Motor neuron (in vitro differentiated cells): ENCODE measurements around the gene ADGRL3. TPM values are rescaled to one million over a fixed set of nuclear protein-coding genes. Genes with fewer than 3 reads are reported as not detected.

Source experiments
- ATAC-seq, 8 experiments: fragments of 200-7000 bp; cut with Tn5 transposase; replicated peaks in 6 of 8; 2 replicates each; pipeline ENCODE4 v1.8.0; 2021; ENCODE audit warnings: mild to moderate bottlenecking in 8 of 8, moderate library complexity in 8 of 8
- H3K27ac ChIP-seq, 2 donors: fragments of 250-450 bp; sonication (Bioruptor Pico); 2 replicates each; pipeline ENCODE4 v1.9.0; 2021; ENCODE audit warnings: antibody characterized with exemption in 2 of 2, mild to moderate bottlenecking in 2 of 2, moderate library complexity in 1 of 2
- H3K4me1 ChIP-seq, 2 donors: fragments of 250-450 bp; sonication (Bioruptor Pico); replicated peaks in 1 of 2; 2 replicates each; pipeline ENCODE4 v1.6.1; 2021; ENCODE audit warnings: antibody characterized with exemption in 2 of 2, mild to moderate bottlenecking in 2 of 2, moderate library complexity in 1 of 2
- H3K4me3 ChIP-seq, 5 donors: fragments of 250-450 bp; sonication (Bioruptor Pico); 2 replicates each; pipeline ENCODE4 v1.9.0; 2021; ENCODE audit warnings: antibody characterized with exemption in 5 of 5, mild to moderate bottlenecking in 5 of 5, moderate library complexity in 4 of 5
- WGBS, 10 experiments: fragments of 450-650 bp; shearing (Covaris generic); methylation state at CpG; one replicate each; pipeline ENCODE4 v1.0.0; 2022; 5-methylcytosine and 5-hydroxymethylcytosine counted together
- in situ Hi-C, 9 experiments: fragments of 400-800 bp; cut with MboI; loops; one replicate each; pipeline ENCODE4 v1.15.0; 2021; ENCODE audit warnings: low sequenced_read_pairs in 9 of 9, low pct_unique_long_range_greater_than_20kb in 2 of 9; ENCODE audit not compliant: unreplicated experiment in 9 of 9
- total RNA-seq, 8 experiments: library from RNA; unstranded; fragments of 300-600 nt; gene quantifications; 2 replicates each; pipeline versions ENCODE4 v1.2.3 to v1.2.4, GENCODE V29; 2022

The ADGRL3 gene
- total RNA-seq, 8 experiments from 2014 or later = 0.15 to 117 (median 70.8) TPM

DNA sequence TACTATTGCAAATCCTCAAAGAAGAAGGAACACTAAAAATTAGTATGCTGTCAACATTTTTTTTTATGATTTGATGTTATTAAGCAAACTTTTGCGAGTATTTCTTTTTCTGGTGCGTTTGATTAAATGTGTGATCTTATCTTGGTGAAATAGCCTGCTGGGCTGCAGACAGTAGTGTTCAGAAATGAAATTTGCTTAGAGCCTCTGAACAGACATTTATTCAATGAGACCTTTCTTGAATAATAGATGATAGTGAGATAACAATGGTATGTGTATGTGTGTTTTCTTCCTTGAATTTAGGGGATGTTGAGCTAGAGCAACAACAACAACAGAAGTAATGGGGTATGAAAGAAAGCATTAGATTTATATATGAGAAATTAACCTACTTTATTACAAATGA lies 12.7 kb downstream of the ADGRL3 start:
- no peak overlapping the region for H3K27ac ChIP-seq
- ATAC-seq = no peak
- peaks cover 14 to 16% of the 10 kb centered on the region in 2 donors for H3K4me1 ChIP-seq
- 0 to 100% (median 87%) methylated on average over 1 to 2 of the region's 2 CpGs for WGBS, 10 experiments
- in situ Hi-C loops = no loop called here
- H3K4me3 ChIP-seq = no peak overlapping the region

DNA sequence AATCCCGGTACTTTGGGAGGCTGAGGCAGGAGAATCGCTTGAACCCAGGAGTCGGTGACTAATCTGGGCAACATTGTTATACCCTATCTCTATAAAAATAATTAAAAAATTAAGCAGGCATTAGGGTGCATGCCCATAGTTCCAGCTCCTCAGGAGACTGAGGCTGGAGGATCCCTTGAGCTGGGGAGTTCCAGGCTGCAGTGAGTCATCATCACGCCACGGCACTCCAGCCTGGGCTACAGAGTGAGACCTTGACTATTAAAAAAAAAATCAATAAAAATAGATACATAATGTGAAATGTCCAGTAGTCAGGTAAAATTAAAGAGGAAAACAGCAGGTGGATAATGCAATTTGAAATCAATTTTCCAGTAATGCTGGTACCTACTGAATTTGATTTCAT lies 14.6 kb downstream of the ADGRL3 start:
- peak in 1 of 8 experiments; percentile 39 for ATAC-seq
- WGBS, 10 experiments = 4 to 100% (median 88%) methylated on average over 2 to 5 of the region's 5 CpGs
- no peak overlapping the region for H3K27ac ChIP-seq
- in situ Hi-C loops = no loop called here
- H3K4me3 ChIP-seq = no peak overlapping the region
- H3K4me1 ChIP-seq = peaks cover 14 to 16% of the 10 kb centered on the region in 2 donors

DNA sequence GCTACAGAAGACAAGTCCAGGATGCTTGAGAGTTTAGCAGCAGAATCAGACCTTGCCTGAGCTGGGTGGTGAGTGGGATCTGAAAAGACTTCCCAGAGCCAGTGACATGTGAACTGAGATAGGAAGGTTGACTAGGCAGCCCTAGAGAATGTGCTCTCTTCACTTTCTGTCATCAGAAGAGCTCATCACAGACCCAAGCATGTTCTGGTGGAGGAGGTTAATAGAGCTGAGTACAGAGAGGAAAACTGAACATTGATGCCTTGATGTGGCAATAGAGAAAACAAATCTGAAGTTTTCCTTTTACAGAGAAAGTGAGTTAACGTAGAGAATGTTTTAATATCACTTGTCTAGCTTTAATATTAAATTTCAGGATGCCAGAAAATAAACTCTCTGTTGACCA lies 17.1 kb downstream of the ADGRL3 start:
- ATAC-seq = peak in 2 of 8 experiments; percentile 12 to 67
- Histone ChIP-seq H3K4me3 (no peak overlapping the region), H3K4me1 (peaks cover 2 to 7% of the 10 kb centered on the region in 2 donors), H3K27ac (no peak overlapping the region)
- in situ Hi-C loops = no loop called here
- WGBS, 10 experiments = 0 to 100% (median 78%) methylated on average over 1 of the region's 1 CpG; no CpG with 5 or more reads in 2 of the 10 experiments

DNA sequence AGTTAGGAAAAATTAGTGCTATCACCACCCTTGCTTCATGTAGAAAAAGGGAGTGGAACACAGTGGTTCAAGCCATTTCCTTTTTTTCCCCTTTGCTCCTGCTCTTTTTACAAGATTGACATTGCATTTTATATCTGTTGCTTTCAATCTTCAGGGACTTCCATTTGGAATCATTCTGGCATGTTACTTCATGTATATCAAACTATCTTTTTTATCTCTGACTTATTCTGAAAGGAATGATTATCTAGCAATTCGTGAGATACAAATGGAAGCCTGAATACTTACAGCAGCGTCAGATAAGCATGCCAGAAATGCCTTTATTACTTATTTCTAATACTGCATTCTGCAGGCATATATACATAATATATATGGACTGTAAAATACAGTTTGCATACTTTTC lies 20.4 kb downstream of the ADGRL3 start:
- WGBS, 10 experiments = 0 to 100% (median 75%) methylated on average over 1 to 2 of the region's 2 CpGs
- Histone ChIP-seq H3K4me3 (no peak overlapping the region), H3K27ac (no peak overlapping the region), H3K4me1 (peaks cover 6 to 7% of the 10 kb centered on the region in 2 donors)
- in situ Hi-C loops = no loop called here
- no peak for ATAC-seq

DNA sequence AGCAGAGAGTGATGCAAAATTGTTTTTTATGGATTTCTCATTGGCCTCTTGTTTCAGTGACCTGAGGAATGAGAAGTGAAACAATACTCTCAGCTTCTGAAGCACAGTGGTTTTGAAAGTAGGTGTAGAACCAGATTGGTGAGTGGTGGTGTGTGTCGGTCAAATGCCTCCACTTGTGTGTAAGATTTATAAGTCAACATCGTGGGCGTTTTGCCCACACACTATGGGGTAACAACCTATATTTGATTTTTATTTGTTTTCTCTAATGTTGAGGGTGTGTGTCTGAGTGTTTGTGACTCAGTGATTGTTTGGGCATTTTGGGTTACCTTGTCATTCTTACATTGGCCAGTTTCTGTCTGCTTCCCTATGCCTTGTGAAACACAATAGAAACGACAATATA lies 23.3 kb downstream of the ADGRL3 start:
- Histone ChIP-seq H3K27ac (no peak overlapping the region), H3K4me1 (peaks cover 11% of the 10 kb centered on the region in 2 donors), H3K4me3 (no peak overlapping the region)
- whole genome bisulfite sequencing, 10 experiments = 8 to 100% (median 88%) methylated on average over 1 to 4 of the region's 4 CpGs
- in situ Hi-C loops = no loop called here
- ATAC-seq = no peak

DNA sequence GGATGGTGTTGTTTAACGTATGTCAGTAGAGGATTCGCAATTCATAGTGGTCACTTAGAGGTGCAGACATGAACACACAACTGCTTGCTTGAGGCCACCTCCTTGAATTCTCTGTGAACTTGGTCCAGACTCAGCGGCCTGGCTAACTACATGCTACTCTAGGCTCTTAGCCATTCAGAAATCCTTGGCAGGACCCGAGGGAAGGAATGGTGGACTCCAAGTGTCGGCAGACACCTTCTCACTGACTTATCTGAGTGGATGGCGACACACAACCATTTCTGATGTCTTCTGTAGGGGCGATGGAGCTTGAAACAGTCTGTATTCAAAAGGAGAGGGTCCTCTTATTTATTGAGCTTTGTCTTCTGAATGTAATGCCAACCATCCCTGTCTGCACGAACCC lies 24.4 kb downstream of the ADGRL3 start:
- WGBS, 10 experiments = 5 to 96% (median 67%) methylated on average over 1 to 6 of the region's 8 CpGs; no CpG with 5 or more reads in 1 of the 10 experiments
- in situ Hi-C loops = no loop called here
- no peak overlapping the region for H3K27ac ChIP-seq
- H3K4me1 ChIP-seq = peaks cover 11% of the 10 kb centered on the region in 2 donors
- no peak for ATAC-seq
- no peak overlapping the region for H3K4me3 ChIP-seq

DNA sequence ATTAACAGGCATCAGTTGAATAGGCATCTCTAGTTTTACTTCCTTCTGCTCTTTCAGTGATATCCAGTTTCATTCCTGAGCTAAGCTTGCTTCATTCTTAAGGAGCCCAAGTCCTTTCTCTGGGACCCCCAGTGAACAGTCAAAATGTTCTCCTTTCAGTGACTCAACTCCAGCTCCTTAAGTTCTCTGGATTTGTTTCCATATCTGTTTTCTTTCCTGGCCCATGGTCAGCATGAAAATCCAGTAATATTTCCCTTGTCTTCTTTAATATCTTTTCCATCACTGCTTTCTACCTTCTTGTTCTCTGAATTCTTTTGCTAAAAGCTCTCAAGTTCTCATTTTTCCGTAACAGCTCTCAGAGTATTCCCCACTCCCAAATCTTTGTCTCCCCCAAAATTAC lies 25.5 kb downstream of the ADGRL3 start:
- H3K4me1 ChIP-seq = peaks cover 11% of the 10 kb centered on the region in 2 donors
- WGBS, 10 experiments = 0 to 100% (median 80%) methylated on average over 1 of the region's 1 CpG; no CpG with 5 or more reads in 1 of the 10 experiments
- in situ Hi-C loops = no loop called here
- H3K27ac ChIP-seq = no peak overlapping the region
- no peak overlapping the region for H3K4me3 ChIP-seq
- ATAC-seq = no peak

DNA sequence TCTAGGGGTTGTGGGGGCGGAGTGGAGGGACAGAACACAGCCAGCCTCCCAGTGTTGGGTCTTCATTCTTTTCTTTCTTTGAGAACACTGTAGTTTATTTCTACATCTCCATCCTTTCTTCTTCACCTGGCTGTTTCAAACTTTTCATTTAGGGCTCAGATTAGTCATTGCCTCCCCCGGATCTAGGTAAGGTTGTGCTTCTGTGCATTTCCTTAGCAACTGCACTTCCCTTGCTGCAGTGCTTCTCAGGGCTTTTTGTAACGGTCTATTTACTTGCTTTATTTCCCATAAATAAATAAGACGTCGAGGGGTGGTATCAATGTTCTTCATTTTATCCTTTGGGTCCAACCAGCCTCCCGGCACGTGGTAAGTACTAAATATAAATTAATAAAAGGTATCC lies 31.3 kb downstream of the ADGRL3 start:
- H3K4me1 ChIP-seq = peaks cover 1 to 4% of the 10 kb centered on the region in 2 donors
- ATAC-seq = no peak
- 17 to 98% (median 93%) methylated on average over 4 to 7 of the region's 7 CpGs for WGBS, 10 experiments
- no peak overlapping the region for H3K4me3 ChIP-seq
- no peak overlapping the region for H3K27ac ChIP-seq
- in situ Hi-C loops = no loop called here

DNA sequence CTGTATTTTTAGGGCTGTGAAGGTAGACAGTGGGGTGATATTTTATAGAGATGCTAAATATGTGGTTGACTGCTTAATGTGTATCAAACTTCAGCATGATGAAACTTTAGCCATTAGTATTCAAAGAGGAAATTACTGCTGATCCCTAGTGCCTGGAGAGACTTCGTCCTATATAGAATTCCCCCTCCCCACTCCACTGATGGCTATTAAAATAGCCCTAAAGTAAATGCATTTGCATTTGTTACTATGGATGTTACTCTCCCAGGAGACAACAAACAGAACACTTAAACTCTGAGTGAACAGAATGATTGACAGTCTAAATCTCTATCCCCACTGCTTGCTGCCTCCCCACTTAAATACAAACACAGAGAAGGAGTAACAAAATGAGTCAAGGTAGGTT lies 39.1 kb downstream of the ADGRL3 start:
- H3K4me1 ChIP-seq = peaks cover 18 to 30% of the 10 kb centered on the region in 2 donors
- no peak overlapping the region for H3K27ac ChIP-seq
- 0 to 90% (median 31%) methylated on average over 1 of the region's 1 CpG; no CpG with 5 or more reads in 4 of the 10 experiments for WGBS, 10 experiments
- no peak overlapping the region for H3K4me3 ChIP-seq
- peak in 5 of 8 experiments; percentile 24 to 91 (median 61) for ATAC-seq
- in situ Hi-C loops = no loop called here

DNA sequence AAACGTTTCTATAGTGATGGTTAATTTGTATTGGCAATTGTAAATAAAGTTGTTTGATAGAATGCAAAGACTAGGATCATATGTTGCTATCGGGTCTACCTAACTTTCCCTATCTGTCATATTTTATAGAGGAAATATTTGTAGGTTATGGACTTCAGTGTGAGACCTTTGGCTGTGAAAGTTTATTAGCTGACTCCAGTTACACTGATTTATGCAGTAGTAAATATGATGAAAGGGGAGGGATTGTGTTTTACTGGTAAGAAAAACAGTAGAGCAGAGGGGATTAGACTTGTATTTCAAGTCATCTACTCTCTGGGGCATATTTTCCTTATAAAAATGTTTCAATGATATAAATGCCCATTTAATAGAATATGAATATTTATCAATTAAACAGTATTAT lies 43.8 kb downstream of the ADGRL3 start:
- Histone ChIP-seq H3K4me3 (no peak overlapping the region), H3K27ac (no peak overlapping the region), H3K4me1 (peaks cover 24 to 31% of the 10 kb centered on the region in 2 donors)
- no peak for ATAC-seq
- in situ Hi-C loops = no loop called here
- WGBS, 10 experiments = 0 to 74% (median 10%) methylated on average over 1 to 2 of the region's 2 CpGs; no CpG with 5 or more reads in 1 of the 10 experiments

DNA sequence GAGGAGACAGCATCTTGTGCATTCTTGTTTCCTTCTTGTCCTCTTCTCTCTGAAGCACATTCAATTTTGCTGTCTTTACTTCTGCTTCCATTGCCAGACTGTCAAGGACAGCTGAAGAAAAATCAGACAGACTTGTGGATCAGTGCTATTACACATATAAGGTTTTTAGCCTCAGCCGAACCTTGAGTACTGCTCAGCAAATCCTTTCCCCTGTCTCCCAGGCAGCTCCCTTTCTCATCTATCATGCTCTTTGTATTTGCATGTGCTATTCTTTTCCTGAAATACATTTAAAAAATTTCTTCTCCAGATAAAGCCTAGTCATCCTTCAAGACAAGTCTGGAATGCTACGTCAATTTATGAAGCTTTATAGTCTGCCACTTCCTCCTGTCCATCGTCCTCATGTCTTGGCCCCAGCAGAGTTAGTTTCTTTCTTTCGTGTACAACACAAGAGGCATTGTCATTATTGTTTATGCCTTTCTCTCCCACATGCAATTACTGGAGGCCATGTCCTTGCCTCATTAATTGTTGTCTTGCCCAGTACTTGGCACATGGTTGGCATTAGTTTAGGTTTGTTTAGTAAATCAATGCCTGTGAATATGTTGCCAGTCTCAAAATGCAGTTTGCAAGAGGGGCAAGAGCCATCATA lies 45.1 kb downstream of the ADGRL3 start:
- H3K27ac ChIP-seq = no peak overlapping the region
- 13 to 80% (median 44%) methylated on average over 1 to 4 of the region's 4 CpGs; no CpG with 5 or more reads in 1 of the 10 experiments for WGBS, 10 experiments
- in situ Hi-C loops = no loop called here
- ATAC-seq = peak in 5 of 8 experiments; percentile 54 to 75 (median 67)
- H3K4me3 ChIP-seq = no peak overlapping the region
- peaks cover 22 to 26% of the 10 kb centered on the region in 2 donors for H3K4me1 ChIP-seq

DNA sequence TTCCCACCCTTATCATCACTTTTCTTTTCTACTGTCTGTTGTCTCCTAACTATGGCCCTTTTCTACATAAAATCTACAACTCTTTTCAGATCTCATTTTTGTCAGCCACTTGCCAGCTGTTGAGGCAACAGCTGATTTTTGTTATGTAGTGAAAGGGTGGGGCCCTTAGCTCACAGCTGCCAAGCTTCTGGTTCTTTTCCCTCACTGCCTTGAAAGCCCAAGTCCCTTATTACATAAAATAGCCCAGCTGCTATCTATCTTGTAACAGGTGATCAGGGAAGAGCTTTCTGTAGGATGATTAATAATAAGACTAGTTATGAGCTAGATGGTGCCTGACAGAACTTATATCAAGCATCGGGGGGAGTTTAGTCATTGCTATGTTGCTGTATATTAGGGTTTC lies 45.9 kb downstream of the ADGRL3 start:
- peak in 3 of 8 experiments; percentile 26 to 59 (median 47) for ATAC-seq
- Histone ChIP-seq H3K4me3 (no peak overlapping the region), H3K4me1 (peaks cover 22 to 26% of the 10 kb centered on the region in 2 donors), H3K27ac (no peak overlapping the region)
- in situ Hi-C loops = no loop called here
- 0 to 88% (median 50%) methylated on average over 1 of the region's 1 CpG; no CpG with 5 or more reads in 3 of the 10 experiments for WGBS, 10 experiments

DNA sequence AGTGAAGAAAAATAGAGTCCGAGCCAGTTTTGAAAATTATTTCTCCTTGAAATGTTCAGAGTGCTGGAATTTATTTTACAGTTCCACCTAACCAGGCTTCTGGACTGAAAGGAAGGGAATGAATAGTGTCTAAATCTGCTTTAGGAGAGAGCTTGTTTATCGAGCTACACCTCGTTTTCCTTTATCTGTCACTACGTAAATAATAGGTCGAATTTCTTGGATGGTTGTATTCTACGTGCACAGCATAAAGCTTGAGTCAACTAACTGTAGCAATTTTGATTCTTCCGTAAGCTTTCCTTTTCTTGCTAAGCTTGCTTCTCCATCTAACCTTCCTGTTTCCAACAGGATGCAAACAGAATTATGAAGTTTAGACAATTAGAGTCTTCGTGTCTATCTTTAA lies 48.6 kb downstream of the ADGRL3 start:
- no peak for ATAC-seq
- in situ Hi-C loops = no loop called here
- Histone ChIP-seq H3K4me3 (no peak overlapping the region), H3K27ac (no peak overlapping the region), H3K4me1 (peaks cover 18 to 19% of the 10 kb centered on the region in 2 donors)
- 17 to 100% (median 68%) methylated on average over 1 to 8 of the region's 8 CpGs for WGBS, 10 experiments

DNA sequence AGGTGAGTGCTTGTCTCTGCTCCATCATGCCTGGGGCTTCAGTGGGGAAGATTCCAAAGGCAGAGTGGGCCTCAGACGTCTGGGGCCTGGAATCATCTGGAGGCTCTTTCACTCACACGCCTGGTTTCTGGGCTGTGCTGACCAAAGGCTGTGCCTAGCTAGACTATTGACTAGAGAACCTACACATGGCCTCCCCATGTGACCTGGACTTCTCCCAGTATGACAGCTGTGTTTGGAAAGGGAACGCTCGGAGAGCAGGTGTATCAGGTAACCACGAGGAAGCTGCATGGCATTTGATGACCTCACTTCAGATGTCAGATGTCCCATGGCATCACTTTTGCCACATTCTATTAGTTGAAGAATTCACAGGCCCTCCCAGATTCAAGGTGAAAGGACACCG lies 51.0 kb downstream of the ADGRL3 start:
- Histone ChIP-seq H3K27ac (no peak overlapping the region), H3K4me3 (no peak overlapping the region), H3K4me1 (peaks cover 1 to 6% of the 10 kb centered on the region in 2 donors)
- WGBS, 10 experiments = 10 to 100% (median 86%) methylated on average over 1 to 5 of the region's 6 CpGs; no CpG with 5 or more reads in 1 of the 10 experiments
- in situ Hi-C loops = no loop called here
- no peak for ATAC-seq
